HG03135 (cell line): ENCODE data around the gene TRMT1.

Experiments used
- ATAC-seq: cut with Tn5 transposase; IDR thresholded peaks from one replicate; pipeline ENCODE4 v1.9.1; 2021; ENCODE audit warnings: mild to moderate bottlenecking, moderate library complexity; ENCODE audit not compliant: unreplicated experiment

TRMT1 gene

GRCh38 chr19:13074378-13074777, 42.2 kb downstream of the TRMT1 start:
- no peak for ATAC-seq

- no peak for ATAC-seq
These were observed 43.3 kb downstream of the TRMT1 start for GRCh38 chr19:13073263-13073662.

- no peak for ATAC-seq
These were observed 44.2 kb downstream of the TRMT1 start for GRCh38 chr19:13072188-13072908.

GRCh38 chr19:13071444-13072187, 44.9 kb downstream of the TRMT1 start:
- no peak for ATAC-seq

GRCh38 chr19:13070425-13071140, 46.0 kb downstream of the TRMT1 start:
- ATAC-seq, result no peak

- ATAC-seq, result no peak
These were observed 46.9 kb downstream of the TRMT1 start for GRCh38 chr19:13069415-13070359.

GRCh38 chr19:13068085-13068846, 48.3 kb downstream of the TRMT1 start:
- no peak for ATAC-seq

GRCh38 chr19:13066933-13067807, 49.4 kb downstream of the TRMT1 start:
- no peak for ATAC-seq

- ATAC-seq, result no peak
These were observed 50.3 kb downstream of the TRMT1 start for GRCh38 chr19:13066226-13066625.

GRCh38 chr19:13064092-13064489, 52.4 kb downstream of the TRMT1 start:
- no peak for ATAC-seq

GRCh38 chr19:13063461-13064091, 53.0 kb downstream of the TRMT1 start:
- no peak for ATAC-seq

GRCh38 chr19:13062317-13062716, 54.2 kb downstream of the TRMT1 start:
- no peak for ATAC-seq

GRCh38 chr19:13060964-13061927, 55.3 kb downstream of the TRMT1 start:
- ATAC-seq, result no peak

- ATAC-seq, result no peak
These were observed 56.1 kb downstream of the TRMT1 start for GRCh38 chr19:13060233-13060963.

- ATAC-seq, result no peak
These were observed 57.4 kb downstream of the TRMT1 start for GRCh38 chr19:13058951-13059660.

GRCh38 chr19:13057744-13058143, 58.8 kb downstream of the TRMT1 start:
- no peak for ATAC-seq
